ENCODE measurements around the gene HACD2.

HACD2 gene

GRCh38 chr3:123481722-123482457 is 103.0 kb downstream of the HACD2 start:
- Histone ChIP-seq H3K4me1 (ENCODE audit: control insufficient read depth, insufficient read depth, low read length, poor library complexity, severe bottlenecking) (no peaks in the 10 kb centered on the region), H3K4me3 (ENCODE audit: extremely low read depth, insufficient read depth, low read length, poor library complexity, severe bottlenecking) (no peak overlapping the region), H3K36me3 (ENCODE audit: control insufficient read depth, insufficient read depth, low read length) (no peaks in the 10 kb centered on the region), H3K27ac (ENCODE audit: low read depth, low read length, severe bottlenecking) (no peak overlapping the region), H3K9me3 (ENCODE audit: control insufficient read depth, low read length) (no peaks in the 10 kb centered on the region)
- WGBS, 2 experiments (ENCODE audit: insufficient coverage in 2 of 2), result 87 to 89% methylated on average over 9 to 11 of the region's 12 CpGs

- Histone ChIP-seq H3K9me3 (ENCODE audit: control insufficient read depth, low read length) (no peaks in the 10 kb centered on the region), H3K27ac (ENCODE audit: low read depth, low read length, severe bottlenecking) (no peak overlapping the region), H3K4me1 (ENCODE audit: control insufficient read depth, insufficient read depth, low read length, poor library complexity, severe bottlenecking) (no peaks in the 10 kb centered on the region), H3K4me3 (ENCODE audit: extremely low read depth, insufficient read depth, low read length, poor library complexity, severe bottlenecking) (no peak overlapping the region), H3K36me3 (ENCODE audit: control insufficient read depth, insufficient read depth, low read length) (no peaks in the 10 kb centered on the region)
- 95 to 100% methylated on average over 4 to 7 of the region's 7 CpGs for whole genome bisulfite sequencing, 2 experiments (ENCODE audit: insufficient coverage in 2 of 2)
Measured at GRCh38 chr3:123481071-123481470, 103.8 kb downstream of the HACD2 start.

DNA sequence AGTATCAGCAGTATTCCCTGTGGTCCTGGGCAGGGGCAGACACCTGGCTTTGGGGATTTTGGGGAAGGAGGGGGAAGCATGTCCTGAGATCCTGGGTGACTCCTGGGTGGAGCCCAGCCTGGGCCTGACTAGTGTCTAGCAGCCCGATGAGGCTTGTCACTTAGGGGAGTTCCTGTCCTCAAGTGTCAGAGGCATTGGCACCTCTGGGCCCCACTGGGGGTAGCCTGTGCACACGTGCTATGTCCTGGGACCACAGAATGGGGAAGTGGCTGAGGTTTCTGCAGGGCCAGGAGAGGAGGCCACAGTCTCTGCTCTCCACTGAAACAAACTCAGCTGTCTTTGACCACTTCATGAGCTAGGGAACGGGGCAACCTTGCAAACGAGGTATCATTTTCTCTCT is 104.4 kb downstream of the HACD2 start:
- H3K4me1 ChIP-seq (ENCODE audit: control insufficient read depth, insufficient read depth, low read length, poor library complexity, severe bottlenecking), result peaks cover under 1% of the 10 kb centered on the region
- H3K27ac ChIP-seq (ENCODE audit: low read depth, low read length, severe bottlenecking), result no peak overlapping the region
- H3K36me3 ChIP-seq (ENCODE audit: control insufficient read depth, insufficient read depth, low read length), result no peaks in the 10 kb centered on the region
- H3K4me3 ChIP-seq (ENCODE audit: extremely low read depth, insufficient read depth, low read length, poor library complexity, severe bottlenecking), result no peak overlapping the region
- no peaks in the 10 kb centered on the region for H3K9me3 ChIP-seq (ENCODE audit: control insufficient read depth, low read length)
- 84 to 94% methylated on average over 2 to 3 of the region's 4 CpGs for WGBS, 2 experiments (ENCODE audit: insufficient coverage in 2 of 2)

DNA sequence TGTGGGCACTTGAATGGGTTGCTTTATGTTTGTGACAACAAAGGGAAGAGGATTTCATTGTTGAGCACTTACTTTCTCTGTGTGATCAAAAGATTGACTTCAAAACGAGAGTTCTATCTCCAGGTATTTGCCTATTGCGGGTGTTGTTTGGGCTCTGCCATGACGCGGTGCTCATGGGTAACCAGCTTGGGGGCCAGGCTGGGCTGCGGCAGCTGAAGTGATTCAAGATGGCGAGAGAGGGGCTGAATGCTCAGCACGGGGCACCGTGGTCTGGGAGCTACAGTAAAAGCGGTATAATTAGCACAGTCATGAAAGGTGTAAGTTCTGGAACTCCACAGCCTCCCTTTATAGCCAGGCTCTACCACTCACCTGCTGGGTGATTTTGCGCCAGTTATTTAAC is 105.0 kb downstream of the HACD2 start:
- 93 to 96% methylated on average over 7 to 9 of the region's 10 CpGs for WGBS, 2 experiments (ENCODE audit: insufficient coverage in 2 of 2)

GRCh38 chr3:123478314-123478713 is 106.5 kb downstream of the HACD2 start:
- no peaks in the 10 kb centered on the region for H3K9me3 ChIP-seq (ENCODE audit: control insufficient read depth, low read length)
- H3K4me3 ChIP-seq (ENCODE audit: extremely low read depth, insufficient read depth, low read length, poor library complexity, severe bottlenecking), result no peak overlapping the region
- no peaks in the 10 kb centered on the region for H3K36me3 ChIP-seq (ENCODE audit: control insufficient read depth, insufficient read depth, low read length)
- WGBS, 2 experiments (ENCODE audit: insufficient coverage in 2 of 2), result 38 to 50% methylated on average over 2 of the region's 2 CpGs
- peaks cover 5% of the 10 kb centered on the region for H3K4me1 ChIP-seq (ENCODE audit: control insufficient read depth, insufficient read depth, low read length, poor library complexity, severe bottlenecking)
- no peak overlapping the region for H3K27ac ChIP-seq (ENCODE audit: low read depth, low read length, severe bottlenecking)

More for the DNA sequence above, 105.0 kb downstream of the HACD2 start:
- Histone ChIP-seq H3K4me1 (ENCODE audit: control insufficient read depth, insufficient read depth, low read length, poor library complexity, severe bottlenecking) (peaks cover 5% of the 10 kb centered on the region), H3K4me3 (ENCODE audit: extremely low read depth, insufficient read depth, low read length, poor library complexity, severe bottlenecking) (no peak overlapping the region), H3K9me3 (ENCODE audit: control insufficient read depth, low read length) (no peaks in the 10 kb centered on the region), H3K36me3 (ENCODE audit: control insufficient read depth, insufficient read depth, low read length) (no peaks in the 10 kb centered on the region), H3K27ac (ENCODE audit: low read depth, low read length, severe bottlenecking) (no peak overlapping the region)

DNA sequence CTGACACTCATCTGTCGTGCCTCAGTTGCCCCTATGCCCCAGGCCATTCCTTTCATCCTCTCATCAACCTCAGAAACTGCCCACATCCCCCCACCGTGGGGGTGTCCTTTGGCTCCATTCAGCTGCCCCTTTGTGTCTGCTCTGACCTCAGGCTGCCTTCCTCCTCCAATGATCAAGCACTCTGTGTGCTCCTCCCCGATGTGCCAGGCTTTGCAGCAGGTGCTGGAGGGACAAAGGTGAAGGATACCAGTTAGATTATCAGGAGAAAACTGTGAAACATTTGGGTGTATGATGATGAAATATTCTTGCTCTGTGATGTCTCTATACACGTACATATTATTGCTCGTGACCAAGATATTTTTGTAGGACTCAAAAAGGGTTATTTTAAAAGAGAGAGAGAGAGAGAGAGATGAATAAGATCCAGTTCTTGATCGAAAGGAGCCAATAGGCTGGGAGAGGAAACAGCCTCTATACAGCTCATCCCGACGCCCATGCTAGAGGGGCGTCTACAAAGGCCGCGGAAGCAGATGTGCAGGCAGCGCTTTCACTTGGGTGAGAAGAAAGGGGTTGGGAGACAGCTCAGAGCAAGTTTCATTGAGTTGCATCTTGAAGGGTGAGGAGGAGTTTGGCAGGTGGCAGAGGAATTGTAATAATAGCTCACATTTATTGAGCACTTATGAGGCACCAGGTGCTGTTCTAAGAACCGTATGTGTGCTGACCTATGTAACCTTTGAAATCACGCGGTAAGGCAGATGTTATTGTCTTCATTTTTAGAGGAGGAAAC is 107.7 kb downstream of the HACD2 start:
- Histone ChIP-seq H3K4me1 (ENCODE audit: control insufficient read depth, insufficient read depth, low read length, poor library complexity, severe bottlenecking) (peaks cover 5% of the 10 kb centered on the region), H3K9me3 (ENCODE audit: control insufficient read depth, low read length) (no peaks in the 10 kb centered on the region), H3K4me3 (ENCODE audit: extremely low read depth, insufficient read depth, low read length, poor library complexity, severe bottlenecking) (no peak overlapping the region), H3K27ac (ENCODE audit: low read depth, low read length, severe bottlenecking) (no peak overlapping the region), H3K36me3 (ENCODE audit: control insufficient read depth, insufficient read depth, low read length) (no peaks in the 10 kb centered on the region)
- WGBS, 2 experiments (ENCODE audit: insufficient coverage in 2 of 2), result 83 to 91% methylated on average over 11 to 14 of the region's 15 CpGs

GRCh38 chr3:123475786-123476185 is 109.1 kb downstream of the HACD2 start:
- Histone ChIP-seq H3K9me3 (ENCODE audit: control insufficient read depth, low read length) (no peaks in the 10 kb centered on the region), H3K4me1 (ENCODE audit: control insufficient read depth, insufficient read depth, low read length, poor library complexity, severe bottlenecking) (peaks cover 5% of the 10 kb centered on the region), H3K36me3 (ENCODE audit: control insufficient read depth, insufficient read depth, low read length) (no peaks in the 10 kb centered on the region), H3K4me3 (ENCODE audit: extremely low read depth, insufficient read depth, low read length, poor library complexity, severe bottlenecking) (no peak overlapping the region), H3K27ac (ENCODE audit: low read depth, low read length, severe bottlenecking) (no peak overlapping the region)
- WGBS, 2 experiments (ENCODE audit: insufficient coverage in 2 of 2), result 88 to 95% methylated on average over 2 of the region's 7 CpGs

GRCh38 chr3:123471106-123471505 is 113.7 kb downstream of the HACD2 start:
- Histone ChIP-seq H3K4me1 (ENCODE audit: control insufficient read depth, insufficient read depth, low read length, poor library complexity, severe bottlenecking) (peaks cover 5% of the 10 kb centered on the region), H3K9me3 (ENCODE audit: control insufficient read depth, low read length) (no peaks in the 10 kb centered on the region), H3K4me3 (ENCODE audit: extremely low read depth, insufficient read depth, low read length, poor library complexity, severe bottlenecking) (no peak overlapping the region), H3K36me3 (ENCODE audit: control insufficient read depth, insufficient read depth, low read length) (no peaks in the 10 kb centered on the region), H3K27ac (ENCODE audit: low read depth, low read length, severe bottlenecking) (no peak overlapping the region)
- WGBS, 2 experiments (ENCODE audit: insufficient coverage in 2 of 2), result 89 to 94% methylated on average over 5 of the region's 5 CpGs

- WGBS, 2 experiments (ENCODE audit: insufficient coverage in 2 of 2), result 77 to 84% methylated on average over 6 to 10 of the region's 11 CpGs
- Histone ChIP-seq H3K4me1 (ENCODE audit: control insufficient read depth, insufficient read depth, low read length, poor library complexity, severe bottlenecking) (no peaks in the 10 kb centered on the region), H3K9me3 (ENCODE audit: control insufficient read depth, low read length) (no peaks in the 10 kb centered on the region)
Measured at GRCh38 chr3:123469323-123469995, 115.4 kb downstream of the HACD2 start.

DNA sequence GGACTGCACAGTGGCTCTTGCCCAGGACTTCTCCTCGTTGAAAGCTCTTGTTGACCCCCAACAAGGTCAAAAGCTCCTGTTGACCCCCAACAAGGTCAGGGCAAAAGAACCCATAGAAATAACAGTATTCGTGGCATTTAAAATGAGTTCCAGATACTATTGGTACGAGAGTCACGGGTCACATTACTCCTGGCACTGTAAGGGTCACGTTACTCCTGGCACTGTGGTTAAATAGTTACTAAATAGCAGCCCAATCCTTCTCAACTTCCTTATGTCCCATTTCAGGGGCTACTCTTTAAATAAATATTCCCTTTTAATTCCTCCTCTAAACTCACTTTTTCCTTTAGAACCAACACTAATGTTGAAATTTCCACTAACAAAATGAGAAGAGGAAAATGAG is 117.8 kb downstream of the HACD2 start:
- H3K9me3 ChIP-seq (ENCODE audit: control insufficient read depth, low read length), result no peaks in the 10 kb centered on the region
- no peaks in the 10 kb centered on the region for H3K4me1 ChIP-seq (ENCODE audit: control insufficient read depth, insufficient read depth, low read length, poor library complexity, severe bottlenecking)
- no peak overlapping the region for H3K27ac ChIP-seq (ENCODE audit: low read depth, low read length, severe bottlenecking)
- WGBS, 2 experiments (ENCODE audit: insufficient coverage in 2 of 2), result 90 to 92% methylated on average over 5 of the region's 5 CpGs
- no peaks in the 10 kb centered on the region for H3K36me3 ChIP-seq (ENCODE audit: control insufficient read depth, insufficient read depth, low read length)
- H3K4me3 ChIP-seq (ENCODE audit: extremely low read depth, insufficient read depth, low read length, poor library complexity, severe bottlenecking), result no peak overlapping the region

More at GRCh38 chr3:123469323-123469995, 115.4 kb downstream of the HACD2 start:
- Histone ChIP-seq H3K27ac (ENCODE audit: low read depth, low read length, severe bottlenecking) (no peak overlapping the region), H3K36me3 (ENCODE audit: control insufficient read depth, insufficient read depth, low read length) (no peaks in the 10 kb centered on the region), H3K4me3 (ENCODE audit: extremely low read depth, insufficient read depth, low read length, poor library complexity, severe bottlenecking) (no peak overlapping the region)
